GM10266 (cell line): ENCODE data around the gene HSD17B3.

Source experiments
- DNase-seq: peaks from one replicate; pipeline ENCODE4 v3.0.0; 2012; ENCODE audit errors: extremely low spot score
- TF ChIP-seq, protein P1 (sequence below): IDR thresholded peaks from 2 replicates; pipeline ENCODE4 v1.5.1; 2012; ENCODE audit warnings: mild to moderate bottlenecking, low read depth; ENCODE audit not compliant: control insufficient read depth, insufficient read depth; ENCODE audit errors: missing control alignments

The HSD17B3 gene

DNA sequence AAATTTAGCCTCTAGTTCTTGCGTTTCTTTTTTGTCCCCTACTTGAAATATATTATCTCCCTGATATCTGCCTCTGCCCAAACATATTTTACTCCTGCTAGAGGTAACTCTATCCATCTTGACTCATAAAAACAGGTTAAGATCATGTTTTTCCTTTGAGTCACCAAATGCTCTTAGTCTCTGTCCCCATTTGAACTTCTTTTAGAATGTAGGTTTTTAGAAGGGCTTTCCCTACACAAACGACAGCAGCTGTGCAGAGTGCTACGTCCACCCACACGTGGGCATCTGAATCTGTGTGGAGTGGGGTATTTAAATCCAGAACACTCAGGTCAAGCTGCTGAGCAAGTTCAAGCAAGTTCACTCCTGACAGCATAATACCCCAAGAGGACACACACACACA lies 2.2 kb downstream of the HSD17B3 start:
- TF ChIP-seq, protein P1, sequence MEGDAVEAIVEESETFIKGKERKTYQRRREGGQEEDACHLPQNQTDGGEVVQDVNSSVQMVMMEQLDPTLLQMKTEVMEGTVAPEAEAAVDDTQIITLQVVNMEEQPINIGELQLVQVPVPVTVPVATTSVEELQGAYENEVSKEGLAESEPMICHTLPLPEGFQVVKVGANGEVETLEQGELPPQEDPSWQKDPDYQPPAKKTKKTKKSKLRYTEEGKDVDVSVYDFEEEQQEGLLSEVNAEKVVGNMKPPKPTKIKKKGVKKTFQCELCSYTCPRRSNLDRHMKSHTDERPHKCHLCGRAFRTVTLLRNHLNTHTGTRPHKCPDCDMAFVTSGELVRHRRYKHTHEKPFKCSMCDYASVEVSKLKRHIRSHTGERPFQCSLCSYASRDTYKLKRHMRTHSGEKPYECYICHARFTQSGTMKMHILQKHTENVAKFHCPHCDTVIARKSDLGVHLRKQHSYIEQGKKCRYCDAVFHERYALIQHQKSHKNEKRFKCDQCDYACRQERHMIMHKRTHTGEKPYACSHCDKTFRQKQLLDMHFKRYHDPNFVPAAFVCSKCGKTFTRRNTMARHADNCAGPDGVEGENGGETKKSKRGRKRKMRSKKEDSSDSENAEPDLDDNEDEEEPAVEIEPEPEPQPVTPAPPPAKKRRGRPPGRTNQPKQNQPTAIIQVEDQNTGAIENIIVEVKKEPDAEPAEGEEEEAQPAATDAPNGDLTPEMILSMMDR: no peak
- no peak for DNase-seq

DNA sequence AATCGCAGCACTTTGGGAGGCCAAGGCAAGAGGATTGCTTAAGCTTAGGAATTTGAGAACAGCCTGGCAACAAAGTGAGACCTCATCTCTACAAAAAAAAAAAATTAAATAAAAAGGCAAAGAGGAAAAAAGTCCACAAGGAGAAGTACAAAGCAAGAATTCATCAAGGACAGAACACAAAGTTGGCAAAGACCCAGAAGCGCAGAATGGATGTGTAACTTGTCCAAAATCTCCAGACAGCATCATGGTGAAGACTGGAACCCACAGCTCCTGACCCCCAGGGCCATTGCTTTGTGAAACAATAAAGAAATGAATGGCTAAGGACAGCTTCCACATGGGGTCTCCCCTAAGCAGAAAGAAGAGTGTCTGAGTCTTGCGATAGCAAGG lies 7.8 kb downstream of the HSD17B3 start:
- DNase-seq: no peak
- TF ChIP-seq, protein P1: no peak

DNA sequence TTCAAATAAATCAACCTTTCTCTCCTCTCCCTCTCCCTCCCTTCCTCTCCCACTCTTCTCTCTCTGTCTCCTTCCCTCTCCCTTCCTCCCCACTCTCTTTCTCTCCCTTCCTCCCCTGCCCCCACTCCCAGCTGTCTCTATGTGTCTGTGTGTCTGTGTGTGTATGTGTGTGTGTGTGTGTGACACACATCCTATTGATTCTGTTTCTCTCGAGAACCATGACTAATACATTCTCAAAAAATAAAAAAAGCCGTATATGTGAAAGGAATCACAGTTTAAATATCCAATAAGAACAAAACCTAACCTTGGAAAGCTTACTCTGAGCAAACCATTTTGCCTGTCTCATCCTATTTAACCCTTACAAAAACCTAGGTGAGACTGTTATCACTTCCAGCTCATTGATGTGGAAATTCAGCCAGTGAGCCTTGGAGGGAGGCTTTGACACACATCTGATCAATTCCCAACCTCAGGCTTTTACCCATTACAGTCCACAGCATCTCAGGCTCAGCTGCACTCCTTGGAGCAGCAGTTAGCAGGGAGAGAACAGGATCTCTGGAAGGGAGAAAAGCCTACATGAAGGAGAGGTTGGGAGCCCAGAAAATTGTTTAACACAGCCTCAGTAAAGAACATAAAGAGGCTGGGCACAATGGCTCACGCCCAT lies 8.3 kb downstream of the HSD17B3 start:
- TF ChIP-seq, protein P1: no peak
- no peak for DNase-seq

DNA sequence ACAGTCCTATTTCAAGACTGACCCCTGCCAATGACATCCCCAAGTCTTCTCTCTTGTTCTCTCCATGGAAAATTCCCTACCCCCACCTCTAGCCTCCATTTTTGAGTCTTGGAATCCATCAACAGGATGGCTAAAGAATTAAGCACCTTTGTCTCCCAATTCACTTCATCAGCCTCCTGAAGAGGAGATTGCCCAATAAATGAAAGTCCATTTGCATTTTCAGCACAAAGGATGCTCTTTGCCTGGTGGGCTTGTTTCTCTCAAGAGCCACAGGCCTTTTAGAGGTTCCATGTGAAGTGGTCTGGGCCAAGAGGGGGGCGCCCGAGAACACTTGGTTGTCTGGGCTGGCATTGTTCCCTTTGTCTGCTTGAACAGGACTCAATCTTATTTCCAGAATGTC lies 12.6 kb downstream of the HSD17B3 start:
- DNase-seq: no peak
- TF ChIP-seq, protein P1: no peak

DNA sequence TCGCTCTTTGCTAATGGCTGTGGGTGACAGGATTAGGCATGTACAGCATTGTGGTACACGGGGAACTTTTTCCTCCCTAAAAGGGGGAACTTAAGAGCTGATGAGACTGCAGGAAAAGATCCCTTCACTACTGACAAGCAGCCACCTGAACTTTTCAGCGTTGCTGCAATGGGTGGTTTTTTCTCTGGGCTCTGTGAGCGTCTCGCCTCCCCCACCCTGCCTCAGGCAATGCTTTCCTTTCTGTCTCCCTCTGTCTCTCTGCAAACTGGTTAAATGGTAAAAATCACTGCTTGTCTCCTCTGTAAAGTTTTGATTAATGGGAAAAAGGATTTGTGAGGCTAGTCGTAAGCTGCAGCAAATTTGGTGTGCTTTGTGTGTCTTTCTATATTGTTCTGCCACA lies 20.3 kb downstream of the HSD17B3 start:
- no peak for DNase-seq
- TF ChIP-seq, protein P1: no peak

DNA sequence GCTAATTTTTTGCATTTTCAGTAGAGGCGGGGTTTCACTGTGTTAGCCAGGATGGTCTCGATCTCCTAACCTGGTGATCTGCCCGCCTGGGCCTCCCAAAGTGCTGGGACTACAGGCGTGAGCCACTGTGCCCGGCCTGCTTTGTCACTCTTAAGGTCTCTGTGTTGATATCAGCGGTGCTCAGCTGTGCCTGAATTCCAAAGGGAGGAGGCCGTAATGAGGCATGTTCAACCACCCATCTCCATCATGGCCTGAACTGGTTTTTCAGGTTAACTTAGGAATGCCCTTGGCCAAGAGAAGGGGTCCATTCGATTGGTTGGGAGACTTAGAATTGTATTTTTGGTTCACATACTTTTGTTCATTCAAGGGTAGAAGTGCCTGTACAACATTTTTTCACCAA lies 22.0 kb downstream of the HSD17B3 start:
- no peak for DNase-seq
- TF ChIP-seq, protein P1: no peak

DNA sequence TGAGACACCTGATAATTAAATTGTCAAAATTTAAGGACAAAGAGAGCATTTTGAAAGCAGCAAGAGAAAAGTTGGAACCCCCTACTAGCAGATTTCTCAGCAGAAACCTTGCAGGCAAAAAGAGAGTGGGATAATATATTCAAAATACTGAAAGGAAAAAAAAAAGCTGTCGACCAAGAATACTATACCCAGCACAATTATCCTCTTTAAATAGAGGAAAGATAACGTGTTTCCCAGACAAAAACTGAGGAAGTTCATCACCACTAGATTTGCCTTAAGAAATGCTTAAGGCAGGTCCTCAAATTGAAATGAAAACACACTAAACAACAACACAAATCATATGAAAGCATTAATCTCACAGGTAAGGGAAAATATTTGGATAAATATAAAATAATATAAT lies 27.0 kb downstream of the HSD17B3 start:
- TF ChIP-seq, protein P1: no peak
- no peak for DNase-seq
